K562 (cell line): ENCODE data around the gene RHOT1.

Source experiments
- ELF2 ChIP-seq: fragments of 250-450 bp; sonication (Bioruptor Pico); IDR thresholded peaks from 2 replicates; pipeline ENCODE4 v1.5.0; 2021; ENCODE audit warnings: mild to moderate bottlenecking
- NR2F6 ChIP-seq: fragments of 450-650 bp; formaldehyde crosslinking; IDR thresholded peaks from 2 replicates; pipeline ENCODE4 v1.4.0; 2020; ENCODE audit warnings: mild to moderate bottlenecking
- PHF8 ChIP-seq: fragments of 200-600 bp; sonication (generic); IDR thresholded peaks from 2 replicates; pipeline ENCODE4 v1.6.1; 2012; ENCODE audit warnings: mixed run types, mild to moderate bottlenecking, inconsistent platforms, low read length, moderate library complexity, borderline replicate concordance
- RBM17 ChIP-seq: fragments of 200-400 bp; formaldehyde crosslinking; IDR thresholded peaks from 2 replicates; pipeline ENCODE4 v1.6.1; 2017; ENCODE audit warnings: low read depth, mild to moderate bottlenecking, low read length, borderline replicate concordance
- SREBF2 ChIP-seq: sonication (generic); formaldehyde crosslinking; IDR thresholded peaks from 2 replicates; pipeline ENCODE4 v1.4.0; 2020; ENCODE audit warnings: mild to moderate bottlenecking, missing genetic modification reagents
- TCFL5 ChIP-seq: fragments of 250-450 bp; sonication (Bioruptor Pico); conservative IDR thresholded peaks from 2 replicates; pipeline ENCODE4 v1.6.1; 2021; ENCODE audit warnings: mild to moderate bottlenecking, moderate library complexity, matching md5 sums
- ZNF121 ChIP-seq: sonication (generic); formaldehyde crosslinking; conservative IDR thresholded peaks from 2 replicates; pipeline ENCODE4 v1.8.0; 2022; ENCODE audit warnings: missing genetic modification reagents
- TF ChIP-seq, protein P1 (sequence below), 2 experiments: IDR thresholded peaks; 2 replicates each; pipeline ENCODE4 v1.6.1; 2011; ENCODE audit warnings: borderline replicate concordance in 1 of 2, control low read depth in 1 of 2, low read depth in 1 of 2, low read length in 1 of 2, mild to moderate bottlenecking in 1 of 2, mixed read lengths in 1 of 2, moderate library complexity in 1 of 2; ENCODE audit not compliant: insufficient read depth in 1 of 2, insufficient read length in 1 of 2, poor library complexity in 1 of 2, severe bottlenecking in 1 of 2; ENCODE audit errors: extremely low read depth in 1 of 2
- TF ChIP-seq, protein P2 (sequence below): sonication (generic); formaldehyde crosslinking; IDR thresholded peaks from 2 replicates; pipeline ENCODE4 v1.8.1; 2022; ENCODE audit warnings: missing genetic modification reagents
- TF ChIP-seq, protein P3 (sequence below): fragments of 250-450 bp; sonication (Bioruptor Pico); IDR thresholded peaks from 2 replicates; pipeline ENCODE4 v1.8.0; 2021; ENCODE audit warnings: mild to moderate bottlenecking, moderate library complexity
- TF ChIP-seq, protein P4 (sequence below): fragments of 250-450 bp; sonication (Bioruptor Pico); IDR thresholded peaks from 2 replicates; pipeline ENCODE4 v1.8.0; 2022; ENCODE audit warnings: moderate library complexity, mild to moderate bottlenecking, inconsistent platforms
- TF ChIP-seq, protein P5 (sequence below), 3 experiments: IDR thresholded peaks in 2 of 3; conservative IDR thresholded peaks in 1 of 3; 2 replicates each; pipeline ENCODE4 v1.5.1; 2011 to 2012; ENCODE audit warnings: low read length in 3 of 3, mild to moderate bottlenecking in 3 of 3, control low read depth in 2 of 3, improper control_type of control experiment in 1 of 3, inconsistent platforms in 1 of 3, low read depth in 1 of 3, mixed read lengths in 1 of 3, moderate library complexity in 1 of 3; ENCODE audit not compliant: insufficient read depth in 2 of 3

DNA sequence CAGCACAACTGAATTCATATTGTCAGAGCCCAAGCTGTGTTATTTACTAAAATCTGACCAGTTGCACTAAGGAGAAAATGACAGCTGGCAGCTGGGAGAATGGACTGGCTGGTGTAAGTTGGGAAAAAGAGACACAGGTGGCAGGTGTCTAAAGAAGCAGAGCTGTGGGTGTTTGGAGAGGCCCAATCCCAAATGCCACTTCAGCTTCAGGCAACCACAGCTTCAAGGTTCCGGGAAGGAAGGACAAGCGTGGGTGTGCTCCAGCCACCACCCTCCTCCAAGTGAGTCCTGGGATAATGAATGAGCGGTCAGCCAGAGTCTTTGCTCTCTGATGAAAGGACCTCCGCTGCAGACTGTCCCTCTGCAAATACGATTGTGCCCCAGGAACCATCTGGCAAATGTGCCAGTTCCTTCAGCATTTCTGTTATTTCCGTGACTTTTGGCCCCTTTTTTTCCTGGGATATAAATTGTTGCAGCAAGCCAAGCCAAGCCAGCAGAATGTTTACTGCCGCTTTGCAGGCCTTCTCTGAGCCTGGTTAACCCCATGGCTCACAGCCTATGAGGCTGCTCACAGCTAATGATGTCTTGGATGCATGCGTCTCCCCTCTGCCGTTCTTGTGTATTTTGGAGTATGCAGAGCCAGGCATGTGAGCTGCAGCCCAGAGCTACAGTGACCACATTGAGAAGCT, 113.9 kb downstream of the RHOT1 start:
- TF ChIP-seq, protein P1, sequence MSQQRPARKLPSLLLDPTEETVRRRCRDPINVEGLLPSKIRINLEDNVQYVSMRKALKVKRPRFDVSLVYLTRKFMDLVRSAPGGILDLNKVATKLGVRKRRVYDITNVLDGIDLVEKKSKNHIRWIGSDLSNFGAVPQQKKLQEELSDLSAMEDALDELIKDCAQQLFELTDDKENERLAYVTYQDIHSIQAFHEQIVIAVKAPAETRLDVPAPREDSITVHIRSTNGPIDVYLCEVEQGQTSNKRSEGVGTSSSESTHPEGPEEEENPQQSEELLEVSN (IDR thresholded peaks at IDR 0.05; ENCODE audit: borderline replicate concordance in 1 of 2, extremely low read depth in 1 of 2, insufficient read depth in 1 of 2, insufficient read length in 1 of 2, low read depth in 1 of 2, low read length in 1 of 2, poor library complexity in 1 of 2, severe bottlenecking in 1 of 2): no peak
- TF ChIP-seq, protein P2, sequence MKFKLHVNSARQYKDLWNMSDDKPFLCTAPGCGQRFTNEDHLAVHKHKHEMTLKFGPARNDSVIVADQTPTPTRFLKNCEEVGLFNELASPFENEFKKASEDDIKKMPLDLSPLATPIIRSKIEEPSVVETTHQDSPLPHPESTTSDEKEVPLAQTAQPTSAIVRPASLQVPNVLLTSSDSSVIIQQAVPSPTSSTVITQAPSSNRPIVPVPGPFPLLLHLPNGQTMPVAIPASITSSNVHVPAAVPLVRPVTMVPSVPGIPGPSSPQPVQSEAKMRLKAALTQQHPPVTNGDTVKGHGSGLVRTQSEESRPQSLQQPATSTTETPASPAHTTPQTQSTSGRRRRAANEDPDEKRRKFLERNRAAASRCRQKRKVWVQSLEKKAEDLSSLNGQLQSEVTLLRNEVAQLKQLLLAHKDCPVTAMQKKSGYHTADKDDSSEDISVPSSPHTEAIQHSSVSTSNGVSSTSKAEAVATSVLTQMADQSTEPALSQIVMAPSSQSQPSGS (CRISPR knock-in tag): no peak
- no peak for TF ChIP-seq NR2F6 (CRISPR knock-in tag)
- TF ChIP-seq RBM17: no peak
- no peak for TF ChIP-seq SREBF2 (CRISPR knock-in tag)
- TF ChIP-seq, protein P3, sequence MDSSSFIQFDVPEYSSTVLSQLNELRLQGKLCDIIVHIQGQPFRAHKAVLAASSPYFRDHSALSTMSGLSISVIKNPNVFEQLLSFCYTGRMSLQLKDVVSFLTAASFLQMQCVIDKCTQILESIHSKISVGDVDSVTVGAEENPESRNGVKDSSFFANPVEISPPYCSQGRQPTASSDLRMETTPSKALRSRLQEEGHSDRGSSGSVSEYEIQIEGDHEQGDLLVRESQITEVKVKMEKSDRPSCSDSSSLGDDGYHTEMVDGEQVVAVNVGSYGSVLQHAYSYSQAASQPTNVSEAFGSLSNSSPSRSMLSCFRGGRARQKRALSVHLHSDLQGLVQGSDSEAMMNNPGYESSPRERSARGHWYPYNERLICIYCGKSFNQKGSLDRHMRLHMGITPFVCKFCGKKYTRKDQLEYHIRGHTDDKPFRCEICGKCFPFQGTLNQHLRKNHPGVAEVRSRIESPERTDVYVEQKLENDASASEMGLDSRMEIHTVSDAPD (CRISPR knock-in tag): no peak
- no peak for TF ChIP-seq ELF2 (CRISPR knock-in tag)
- TF ChIP-seq ZNF121 (CRISPR knock-in tag): no peak
- TF ChIP-seq PHF8: no peak
- no peak for TF ChIP-seq TCFL5
- TF ChIP-seq, protein P4, sequence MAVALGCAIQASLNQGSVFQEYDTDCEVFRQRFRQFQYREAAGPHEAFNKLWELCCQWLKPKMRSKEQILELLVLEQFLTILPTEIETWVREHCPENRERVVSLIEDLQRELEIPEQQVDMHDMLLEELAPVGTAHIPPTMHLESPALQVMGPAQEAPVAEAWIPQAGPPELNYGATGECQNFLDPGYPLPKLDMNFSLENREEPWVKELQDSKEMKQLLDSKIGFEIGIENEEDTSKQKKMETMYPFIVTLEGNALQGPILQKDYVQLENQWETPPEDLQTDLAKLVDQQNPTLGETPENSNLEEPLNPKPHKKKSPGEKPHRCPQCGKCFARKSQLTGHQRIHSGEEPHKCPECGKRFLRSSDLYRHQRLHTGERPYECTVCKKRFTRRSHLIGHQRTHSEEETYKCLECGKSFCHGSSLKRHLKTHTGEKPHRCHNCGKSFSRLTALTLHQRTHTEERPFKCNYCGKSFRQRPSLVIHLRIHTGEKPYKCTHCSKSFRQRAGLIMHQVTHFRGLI: no peak
- TF ChIP-seq, protein P5, sequence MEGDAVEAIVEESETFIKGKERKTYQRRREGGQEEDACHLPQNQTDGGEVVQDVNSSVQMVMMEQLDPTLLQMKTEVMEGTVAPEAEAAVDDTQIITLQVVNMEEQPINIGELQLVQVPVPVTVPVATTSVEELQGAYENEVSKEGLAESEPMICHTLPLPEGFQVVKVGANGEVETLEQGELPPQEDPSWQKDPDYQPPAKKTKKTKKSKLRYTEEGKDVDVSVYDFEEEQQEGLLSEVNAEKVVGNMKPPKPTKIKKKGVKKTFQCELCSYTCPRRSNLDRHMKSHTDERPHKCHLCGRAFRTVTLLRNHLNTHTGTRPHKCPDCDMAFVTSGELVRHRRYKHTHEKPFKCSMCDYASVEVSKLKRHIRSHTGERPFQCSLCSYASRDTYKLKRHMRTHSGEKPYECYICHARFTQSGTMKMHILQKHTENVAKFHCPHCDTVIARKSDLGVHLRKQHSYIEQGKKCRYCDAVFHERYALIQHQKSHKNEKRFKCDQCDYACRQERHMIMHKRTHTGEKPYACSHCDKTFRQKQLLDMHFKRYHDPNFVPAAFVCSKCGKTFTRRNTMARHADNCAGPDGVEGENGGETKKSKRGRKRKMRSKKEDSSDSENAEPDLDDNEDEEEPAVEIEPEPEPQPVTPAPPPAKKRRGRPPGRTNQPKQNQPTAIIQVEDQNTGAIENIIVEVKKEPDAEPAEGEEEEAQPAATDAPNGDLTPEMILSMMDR (IDR thresholded peaks at IDR 0.05 in 2 of 3, conservative IDR thresholded peaks at IDR 0.05 in 1 of 3; ENCODE audit: insufficient read depth in 2 of 3, low read depth in 1 of 3, low read length in 3 of 3): no peak
